ENCODE data around the gene CCP110.

Gene CCP110

DNA sequence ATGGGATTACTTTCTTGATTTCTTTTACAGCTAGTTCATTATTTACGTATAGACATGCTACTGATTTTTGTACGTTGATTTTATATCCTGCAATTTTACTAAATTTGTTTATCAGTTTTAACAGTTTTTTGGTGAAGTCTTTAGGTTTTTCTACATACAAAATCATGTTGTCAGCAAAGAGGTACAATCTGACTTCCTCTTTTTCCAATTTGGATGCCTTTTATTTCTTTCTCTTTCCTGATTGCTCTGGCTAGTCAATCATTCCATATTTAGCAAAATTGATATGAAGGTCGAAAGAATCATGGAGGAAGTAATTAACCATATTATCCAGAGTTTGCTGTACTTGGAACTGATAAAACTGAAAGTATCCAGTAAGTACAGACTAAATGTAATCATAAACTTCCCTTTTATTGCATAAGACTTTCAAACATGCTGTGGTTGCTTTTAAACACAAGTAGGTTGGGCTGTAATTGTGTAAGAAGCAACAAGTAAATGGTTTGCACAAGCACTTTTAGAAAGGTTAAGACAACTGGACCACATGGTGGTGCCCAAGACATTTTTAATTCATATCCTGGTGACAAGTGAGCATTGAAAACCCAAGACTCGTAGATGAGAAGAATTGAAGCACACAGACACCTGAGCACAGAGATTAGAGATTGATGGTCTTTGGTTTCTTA lies 10.2 kb upstream of the CCP110 start:
- H3K36me3 ChIP-seq (ENCODE audit: control insufficient read depth, insufficient read depth, low read length) = peaks cover 83% of the 10 kb centered on the region
- no peaks in the 10 kb centered on the region for H3K4me1 ChIP-seq (ENCODE audit: control insufficient read depth, insufficient read depth, low read length)
- H3K4me3 ChIP-seq (ENCODE audit: low read depth, low read length) = no peak overlapping the region
- H3K9me3 ChIP-seq (ENCODE audit: control insufficient read depth, insufficient read depth, low read length) = no peaks in the 10 kb centered on the region
- no peak overlapping the region for H3K27ac ChIP-seq (ENCODE audit: low read depth, low read length)
- H3K9ac ChIP-seq (ENCODE audit: low read depth, low read length) = no peak overlapping the region
- no peaks in the 10 kb centered on the region for H3K27me3 ChIP-seq (ENCODE audit: control insufficient read depth, insufficient read depth, low read length)

DNA sequence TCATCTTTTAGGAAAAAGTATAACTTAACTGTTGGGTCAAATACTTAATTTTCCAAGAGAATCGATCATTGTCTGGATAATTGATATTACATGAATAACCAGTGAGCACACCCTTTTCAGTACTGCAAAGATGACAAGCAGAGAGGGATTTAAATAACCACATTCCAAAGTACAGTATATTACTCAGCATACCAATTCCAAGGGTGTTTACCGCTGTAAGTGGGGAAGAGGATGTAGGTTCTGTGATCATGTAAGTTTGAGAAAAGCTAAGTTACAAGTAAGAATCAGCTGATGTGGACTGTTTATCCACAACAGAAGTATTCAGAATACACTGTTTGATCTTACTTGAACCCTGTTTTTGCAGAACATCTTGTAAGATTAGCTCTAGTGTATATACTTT lies 8.0 kb upstream of the CCP110 start:
- Histone ChIP-seq H3K4me1 (ENCODE audit: control insufficient read depth, insufficient read depth, low read length) (peaks cover 4% of the 10 kb centered on the region; the same call in 1 of the 2 replicates), H3K27ac (ENCODE audit: low read depth, low read length) (no peak overlapping the region), H3K4me3 (ENCODE audit: low read depth, low read length) (no peak overlapping the region), H3K9ac (ENCODE audit: low read depth, low read length) (no peak overlapping the region), H3K9me3 (ENCODE audit: control insufficient read depth, insufficient read depth, low read length) (no peaks in the 10 kb centered on the region), H3K36me3 (ENCODE audit: control insufficient read depth, insufficient read depth, low read length) (peaks cover 66% of the 10 kb centered on the region), H3K27me3 (ENCODE audit: control insufficient read depth, insufficient read depth, low read length) (no peaks in the 10 kb centered on the region)

DNA sequence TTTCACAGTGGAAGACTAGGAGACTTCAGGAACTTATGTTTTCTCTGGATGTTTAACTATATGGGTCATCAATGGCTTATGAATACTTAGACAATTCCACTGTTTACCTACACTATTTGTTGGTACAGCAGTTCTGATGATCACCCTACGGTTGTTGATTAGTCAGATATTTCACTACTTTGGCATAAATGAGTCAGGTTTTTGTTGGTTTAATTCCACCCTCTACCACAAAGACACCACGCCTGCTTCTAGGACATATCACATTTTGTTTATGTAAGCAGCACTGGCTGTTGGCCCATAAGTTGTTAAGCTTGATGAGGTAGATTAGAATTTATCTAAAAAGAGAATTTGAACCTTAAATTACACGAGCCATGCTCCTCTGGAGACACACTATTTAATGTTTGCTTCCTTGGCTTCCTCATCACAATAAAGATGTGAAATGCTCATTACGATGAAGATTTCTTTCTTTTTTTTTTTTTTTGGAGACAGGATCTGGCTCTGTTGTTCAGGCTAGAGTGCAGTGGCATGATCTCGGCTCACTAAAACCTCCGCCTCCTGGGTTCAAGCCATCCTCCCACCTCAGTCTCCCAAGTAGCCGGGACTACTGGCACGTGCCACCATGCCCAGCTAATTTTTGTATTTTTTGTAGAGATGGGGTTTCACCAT lies 6.2 kb upstream of the CCP110 start:
- peaks cover 13% of the 10 kb centered on the region for H3K4me1 ChIP-seq (ENCODE audit: control insufficient read depth, insufficient read depth, low read length)
- peaks cover 55% of the 10 kb centered on the region for H3K36me3 ChIP-seq (ENCODE audit: control insufficient read depth, insufficient read depth, low read length)
- H3K27ac ChIP-seq (ENCODE audit: low read depth, low read length) = no peak overlapping the region
- H3K27me3 ChIP-seq (ENCODE audit: control insufficient read depth, insufficient read depth, low read length) = no peaks in the 10 kb centered on the region
- no peak overlapping the region for H3K4me3 ChIP-seq (ENCODE audit: low read depth, low read length)
- no peaks in the 10 kb centered on the region for H3K9me3 ChIP-seq (ENCODE audit: control insufficient read depth, insufficient read depth, low read length)
- no peak overlapping the region for H3K9ac ChIP-seq (ENCODE audit: low read depth, low read length)

DNA sequence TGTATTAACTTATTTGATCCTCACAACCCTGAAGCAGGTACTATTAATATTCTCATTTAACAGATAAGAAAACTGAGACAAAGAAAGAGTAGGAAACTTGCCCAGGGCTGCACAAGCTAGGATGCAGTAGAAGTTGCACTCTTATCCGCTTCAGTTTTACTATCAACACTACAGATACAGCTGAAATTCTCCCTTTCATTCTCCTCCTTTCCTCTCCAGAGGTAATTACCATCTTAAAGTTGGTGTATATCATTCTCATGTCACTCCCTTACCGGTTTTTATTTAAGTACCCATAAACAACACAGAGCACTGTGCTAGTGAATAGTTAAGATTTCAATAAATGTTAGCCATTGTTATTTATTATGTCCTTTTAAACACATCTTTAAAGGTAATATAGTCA lies 5.4 kb upstream of the CCP110 start:
- H3K4me3 ChIP-seq (ENCODE audit: low read depth, low read length) = no peak overlapping the region
- H3K9ac ChIP-seq (ENCODE audit: low read depth, low read length) = no peak overlapping the region
- peaks cover 16% of the 10 kb centered on the region for H3K4me1 ChIP-seq (ENCODE audit: control insufficient read depth, insufficient read depth, low read length)
- no peak overlapping the region for H3K27ac ChIP-seq (ENCODE audit: low read depth, low read length)
- H3K36me3 ChIP-seq (ENCODE audit: control insufficient read depth, insufficient read depth, low read length) = peaks cover 46% of the 10 kb centered on the region
- H3K27me3 ChIP-seq (ENCODE audit: control insufficient read depth, insufficient read depth, low read length) = no peaks in the 10 kb centered on the region
- H3K9me3 ChIP-seq (ENCODE audit: control insufficient read depth, insufficient read depth, low read length) = no peaks in the 10 kb centered on the region

DNA sequence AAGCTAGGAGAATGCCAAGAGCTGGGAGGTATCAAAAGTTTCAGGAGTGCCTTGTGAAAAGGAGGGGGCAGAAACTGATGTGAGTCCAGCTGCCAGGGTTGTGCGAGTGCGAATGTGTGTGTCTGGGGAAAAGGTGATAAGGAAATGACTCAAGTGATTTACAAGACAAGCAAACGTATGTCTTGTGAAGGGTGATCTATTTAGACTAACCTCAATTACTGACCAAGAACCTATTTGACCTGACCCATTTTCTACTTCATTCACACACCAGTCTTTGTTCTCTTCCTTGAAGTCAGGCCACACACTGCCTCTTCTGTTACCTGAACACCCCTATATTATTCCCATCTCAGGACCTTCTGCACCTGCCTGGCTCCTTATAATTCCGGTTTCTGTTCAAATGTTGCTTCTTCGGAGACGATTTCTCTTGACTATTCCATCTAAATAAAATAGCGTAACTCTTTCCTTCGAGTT lies 2.8 kb upstream of the CCP110 start:
- H3K4me3 ChIP-seq (ENCODE audit: low read depth, low read length) = peak overlapping the region; percentile 84
- peaks cover 24% of the 10 kb centered on the region for H3K36me3 ChIP-seq (ENCODE audit: control insufficient read depth, insufficient read depth, low read length)
- H3K9me3 ChIP-seq (ENCODE audit: control insufficient read depth, insufficient read depth, low read length) = no peaks in the 10 kb centered on the region
- H3K4me1 ChIP-seq (ENCODE audit: control insufficient read depth, insufficient read depth, low read length) = peaks cover 24% of the 10 kb centered on the region
- no peak overlapping the region for H3K27ac ChIP-seq (ENCODE audit: low read depth, low read length)
- H3K27me3 ChIP-seq (ENCODE audit: control insufficient read depth, insufficient read depth, low read length) = no peaks in the 10 kb centered on the region
- peak overlapping the region; percentile 75 for H3K9ac ChIP-seq (ENCODE audit: low read depth, low read length)

DNA sequence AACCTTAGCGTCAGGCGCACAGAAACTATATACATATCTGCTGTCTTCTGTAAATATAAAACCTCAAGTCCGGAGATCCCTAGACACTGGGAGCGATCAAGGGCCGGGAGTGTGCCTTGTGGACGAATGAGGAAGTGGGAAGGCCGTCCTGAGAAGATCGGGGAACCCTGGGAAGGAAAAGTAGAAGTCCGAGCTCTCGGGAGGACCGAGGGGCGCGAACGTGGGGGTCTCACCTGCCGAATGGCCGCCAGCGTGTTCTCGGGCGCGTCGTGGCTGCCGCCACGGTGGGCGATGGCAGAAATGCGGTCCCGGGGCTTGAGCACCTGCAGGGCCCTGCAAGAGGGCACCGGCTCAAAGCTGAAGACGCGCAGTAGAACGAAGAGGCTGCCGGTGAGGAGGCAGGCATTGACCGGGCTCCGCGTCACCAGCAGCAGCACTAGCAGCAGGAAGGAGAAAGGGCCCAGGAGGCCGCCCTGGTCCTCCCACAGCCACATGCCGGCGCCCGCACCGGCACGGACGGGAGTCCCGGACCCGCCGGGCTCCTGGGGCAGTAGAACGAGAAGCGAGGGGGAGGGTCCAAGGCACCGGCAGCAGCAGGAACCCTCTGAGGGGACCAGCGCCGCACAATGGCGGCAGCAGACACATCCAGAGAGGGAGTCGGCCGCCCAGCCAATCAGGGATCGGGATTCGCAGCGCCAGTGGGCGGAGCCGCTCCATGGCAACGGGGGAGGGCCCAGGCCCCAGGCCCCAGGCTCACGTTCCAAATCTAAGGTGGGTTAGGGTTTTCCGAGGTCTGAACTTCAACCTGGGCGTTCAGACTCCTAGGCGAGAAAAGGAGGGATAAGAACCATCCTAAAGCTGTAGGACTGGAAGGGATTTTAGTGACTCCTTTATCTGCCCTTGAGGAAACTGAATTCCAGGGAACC lies 2.0 kb upstream of the CCP110 start, which contains the start of gene GDE1:
Gene GDE1, minus strand, starts transcription at position 628 of the 926 bp plus-strand sequence. Its CDS starts 134 bp downstream, at position 494.
- Histone ChIP-seq H3K27ac (ENCODE audit: low read depth, low read length) (peak within 1 kb of the TSS; percentile 44), H3K27me3 (ENCODE audit: control insufficient read depth, insufficient read depth, low read length) (no peaks in the 10 kb centered on the region), H3K4me1 (ENCODE audit: control insufficient read depth, insufficient read depth, low read length) (peaks cover 24% of the 10 kb centered on the region), H3K4me3 (ENCODE audit: low read depth, low read length) (peak within 1 kb of the TSS; percentile 84), H3K9ac (ENCODE audit: low read depth, low read length) (peak within 1 kb of the TSS; percentile 75), H3K36me3 (ENCODE audit: control insufficient read depth, insufficient read depth, low read length) (peaks cover 15% of the 10 kb centered on the region), H3K9me3 (ENCODE audit: control insufficient read depth, insufficient read depth, low read length) (no peaks in the 10 kb centered on the region)

DNA sequence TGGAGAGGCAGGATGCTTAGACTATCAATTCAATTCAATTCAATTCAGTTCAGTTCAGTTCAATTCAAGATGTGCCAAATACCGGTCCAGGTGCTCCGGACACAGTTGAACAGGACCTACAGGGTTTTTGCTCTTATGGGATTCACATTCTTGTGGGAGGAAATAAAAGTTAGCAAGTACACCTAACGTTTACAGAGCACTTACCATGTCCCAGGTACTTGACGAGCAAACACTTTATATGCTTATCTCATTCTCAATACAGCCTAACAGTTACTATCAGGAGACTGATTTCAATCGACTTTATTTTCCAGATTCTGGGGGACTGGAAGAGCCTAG lies 1.4 kb upstream of the CCP110 start:
- peaks cover 24% of the 10 kb centered on the region for H3K4me1 ChIP-seq (ENCODE audit: control insufficient read depth, insufficient read depth, low read length)
- no peak overlapping the region for H3K27ac ChIP-seq (ENCODE audit: low read depth, low read length)
- no peaks in the 10 kb centered on the region for H3K27me3 ChIP-seq (ENCODE audit: control insufficient read depth, insufficient read depth, low read length)
- no peak overlapping the region for H3K9ac ChIP-seq (ENCODE audit: low read depth, low read length)
- H3K36me3 ChIP-seq (ENCODE audit: control insufficient read depth, insufficient read depth, low read length) = peaks cover 9% of the 10 kb centered on the region
- H3K4me3 ChIP-seq (ENCODE audit: low read depth, low read length) = peak overlapping the region; percentile 84
- no peaks in the 10 kb centered on the region for H3K9me3 ChIP-seq (ENCODE audit: control insufficient read depth, insufficient read depth, low read length)

DNA sequence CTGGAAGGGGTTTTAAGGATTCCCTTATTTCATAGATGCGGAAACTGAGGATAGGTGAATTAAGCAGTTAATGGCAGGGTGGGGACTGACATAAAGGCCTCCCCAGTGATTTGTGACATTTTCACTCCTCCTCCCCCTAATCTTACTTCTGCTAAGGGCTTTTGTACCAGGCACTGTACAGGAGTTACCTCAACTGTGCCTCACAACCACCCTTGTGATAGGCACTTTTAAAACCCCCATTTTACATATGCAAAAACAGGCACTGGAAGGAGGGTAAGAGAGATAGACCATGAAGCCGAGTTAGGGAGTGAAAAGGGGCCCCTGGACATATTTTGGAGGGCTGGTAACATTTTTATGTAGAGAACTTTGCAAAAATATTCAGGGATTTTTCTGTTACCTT lies 982 bp upstream of the CCP110 start:
- Histone ChIP-seq H3K9me3 (ENCODE audit: control insufficient read depth, insufficient read depth, low read length) (no peaks in the 10 kb centered on the region), H3K4me1 (ENCODE audit: control insufficient read depth, insufficient read depth, low read length) (peaks cover 24% of the 10 kb centered on the region), H3K36me3 (ENCODE audit: control insufficient read depth, insufficient read depth, low read length) (peaks cover 9% of the 10 kb centered on the region), H3K4me3 (ENCODE audit: low read depth, low read length) (peak overlapping the region; percentile 84; the same call in 1 of the 2 replicates), H3K9ac (ENCODE audit: low read depth, low read length) (no peak overlapping the region), H3K27me3 (ENCODE audit: control insufficient read depth, insufficient read depth, low read length) (no peaks in the 10 kb centered on the region), H3K27ac (ENCODE audit: low read depth, low read length) (no peak overlapping the region)

DNA sequence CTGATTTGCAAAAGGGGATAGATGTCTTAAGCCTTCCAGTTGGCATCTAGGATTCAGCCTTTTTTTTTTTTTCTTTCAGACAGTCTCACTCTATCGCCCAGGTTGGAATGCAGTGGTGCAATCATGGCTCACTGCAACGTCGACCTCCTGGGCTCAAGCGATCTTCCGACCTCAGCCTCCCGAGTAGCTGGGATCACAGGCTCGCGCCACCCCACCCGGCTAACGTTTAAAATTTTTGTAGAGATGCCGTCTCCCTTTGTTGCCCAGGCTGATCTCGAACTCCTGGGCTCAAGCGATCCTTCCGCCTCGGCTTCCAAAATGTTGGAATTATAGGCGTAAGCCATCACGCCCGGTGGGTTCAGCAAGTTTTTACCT lies 571 bp upstream of the CCP110 start:
- no peak overlapping the region for H3K9ac ChIP-seq (ENCODE audit: low read depth, low read length)

DNA sequence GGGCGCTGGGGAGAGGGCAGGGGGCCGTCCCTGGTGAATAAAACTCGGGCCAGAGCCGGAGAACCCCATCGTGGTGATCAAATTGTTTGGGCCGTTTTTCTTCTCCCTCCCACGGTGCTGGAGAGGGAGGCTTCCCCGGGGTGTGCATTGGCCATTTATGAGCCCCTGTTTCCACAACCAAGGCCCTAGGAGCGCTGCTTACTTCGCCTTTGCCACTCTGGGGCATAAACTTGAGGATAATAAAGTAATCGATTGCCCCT lies 544 bp downstream of the CCP110 start:
- Histone ChIP-seq H3K27ac (ENCODE audit: low read depth, low read length) (peak overlapping the region; percentile 66), H3K4me3 (ENCODE audit: low read depth, low read length) (peak overlapping the region; percentile 97), H3K4me1 (ENCODE audit: control insufficient read depth, insufficient read depth, low read length) (peaks cover 24% of the 10 kb centered on the region), H3K9ac (ENCODE audit: low read depth, low read length) (peak overlapping the region; percentile 54), H3K27me3 (ENCODE audit: control insufficient read depth, insufficient read depth, low read length) (no peaks in the 10 kb centered on the region), H3K9me3 (ENCODE audit: control insufficient read depth, insufficient read depth, low read length) (no peaks in the 10 kb centered on the region), H3K36me3 (ENCODE audit: control insufficient read depth, insufficient read depth, low read length) (peaks cover 22% of the 10 kb centered on the region)

More for the DNA sequence above, 571 bp upstream of the CCP110 start:
- Histone ChIP-seq H3K27ac (ENCODE audit: low read depth, low read length) (no peak overlapping the region), H3K4me3 (ENCODE audit: low read depth, low read length) (no peak overlapping the region), H3K9me3 (ENCODE audit: control insufficient read depth, insufficient read depth, low read length) (no peaks in the 10 kb centered on the region), H3K36me3 (ENCODE audit: control insufficient read depth, insufficient read depth, low read length) (peaks cover 13% of the 10 kb centered on the region), H3K4me1 (ENCODE audit: control insufficient read depth, insufficient read depth, low read length) (peaks cover 24% of the 10 kb centered on the region), H3K27me3 (ENCODE audit: control insufficient read depth, insufficient read depth, low read length) (no peaks in the 10 kb centered on the region)
